HG02970 (cell line): ENCODE measurements around the gene AHNAK2.
"Not testable (repeated sequence)": the region's sequence is repeated elsewhere in the genome, so short reads cannot be mapped to it uniquely, and the experiment has no call there.

Experiments used
- ATAC-seq: cut with Tn5 transposase; IDR thresholded peaks from one replicate; pipeline ENCODE4 v1.9.1; 2021; ENCODE audit warnings: mild to moderate bottlenecking, moderate library complexity, moderate number of reproducible peaks; ENCODE audit not compliant: unreplicated experiment, low FRiP score

The AHNAK2 gene

GRCh38 chr14:104956290-104956890 lies 21.8 kb downstream of the AHNAK2 start:
- no peak for ATAC-seq

- no peak for ATAC-seq
Measured at GRCh38 chr14:104955396-104955770, 22.8 kb downstream of the AHNAK2 start.

- ATAC-seq, result no peak
Measured at GRCh38 chr14:104954746-104955395, 23.3 kb downstream of the AHNAK2 start.

- no peak for ATAC-seq
Measured at GRCh38 chr14:104953896-104954656, 24.1 kb downstream of the AHNAK2 start.

GRCh38 chr14:104953097-104953496 lies 25.1 kb downstream of the AHNAK2 start:
- no peak for ATAC-seq

GRCh38 chr14:104951863-104952657 lies 26.1 kb downstream of the AHNAK2 start:
- ATAC-seq, result not testable (repeated sequence)

- ATAC-seq, result not testable (repeated sequence)
Measured at GRCh38 chr14:104950701-104951100, 27.5 kb downstream of the AHNAK2 start.

GRCh38 chr14:104950021-104950420 lies 28.2 kb downstream of the AHNAK2 start:
- ATAC-seq, result no peak

- ATAC-seq, result not testable (repeated sequence)
Measured at GRCh38 chr14:104949406-104949955, 28.7 kb downstream of the AHNAK2 start.

- ATAC-seq, result no peak
Measured at GRCh38 chr14:104948736-104949031, 29.5 kb downstream of the AHNAK2 start.

GRCh38 chr14:104947881-104948735 lies 30.1 kb downstream of the AHNAK2 start:
- ATAC-seq, result not testable (repeated sequence)

GRCh38 chr14:104947201-104947600 lies 31.0 kb downstream of the AHNAK2 start:
- ATAC-seq, result not testable (repeated sequence)

- ATAC-seq, result not testable (repeated sequence)
Measured at GRCh38 chr14:104945986-104946965, 31.9 kb downstream of the AHNAK2 start.

GRCh38 chr14:104945266-104945665 lies 32.9 kb downstream of the AHNAK2 start:
- ATAC-seq, result not testable (repeated sequence)

- not testable (repeated sequence) for ATAC-seq
Measured at GRCh38 chr14:104944436-104945205, 33.6 kb downstream of the AHNAK2 start.

GRCh38 chr14:104944016-104944308 lies 34.2 kb downstream of the AHNAK2 start:
- not testable (repeated sequence) for ATAC-seq

- not testable (repeated sequence) for ATAC-seq
Measured at GRCh38 chr14:104943216-104944015, 34.8 kb downstream of the AHNAK2 start.
